ENCODE results near the gene TARM1.

GRCh38 chr19:54074851-54075250 lies 6.3 kb downstream of the TARM1 start:
- TF ChIP-seq CTCF (IDR thresholded peaks at IDR 0.05) (no peak), POLR2AphosphoS5 (IDR thresholded peaks at IDR 0.05; ENCODE audit: insufficient read depth in 1 of 2, low read depth in 1 of 2) (no peak)

Measured in vagina (tissue), 2 donors.